Renal cortical epithelial cell (primary cell): Measurements from ENCODE around the gene MLLT11. TPM values are rescaled to one million over a fixed set of nuclear protein-coding genes. Genes with fewer than 3 reads are reported as not detected.

Experiments
- DNase-seq: peaks from one replicate; pipeline ENCODE4 v3.0.0-alpha.2; 2011; ENCODE audit warnings: low read depth
- total RNA-seq: library from RNA; depleted of rRNA; stranded (reverse); fragments of >200 nt; gene quantifications from 2 replicates; pipeline ENCODE4 v1.2.3, GENCODE V29; 2014

Gene MLLT11
- total RNA-seq, 1 donor from 2014 or later, result 6.6 TPM

- DNase-seq, result no peak
Observed at GRCh38 chr1:151056149-151056548, 4.0 kb upstream of the MLLT11 start.

GRCh38 chr1:151058692-151059091, 1.5 kb upstream of the MLLT11 start:
- no peak for DNase-seq

GRCh38 chr1:151059109-151060006, 839 bp upstream of the MLLT11 start, which contains the start of gene CDC42SE1:
TSS of gene CDC42SE1 (minus strand) at chr1:151059622. CDS start at chr1:151055730, 3,892 bp downstream.
- DNase-seq, result peak; percentile 46

GRCh38 chr1:151060657-151061421, 642 bp downstream of the MLLT11 start:
- DNase-seq, result no peak

- DNase-seq, result no peak
Observed at GRCh38 chr1:151061704-151062103, 1.5 kb downstream of the MLLT11 start.

- peak; percentile 38 for DNase-seq
Observed at GRCh38 chr1:151062741-151063371, 2.7 kb downstream of the MLLT11 start.

- no peak for DNase-seq
Observed at GRCh38 chr1:151065089-151065645, 5.0 kb downstream of the MLLT11 start.

GRCh38 chr1:151067185-151067584, 7.0 kb downstream of the MLLT11 start:
- no peak for DNase-seq

- DNase-seq, result no peak
Observed at GRCh38 chr1:151069103-151069486, 8.9 kb downstream of the MLLT11 start.

- peak; percentile 86 for DNase-seq
Observed at GRCh38 chr1:151070474-151071276, 10.5 kb downstream of the MLLT11 start, which contains the start of gene GABPB2. TSS of gene GABPB2 (plus strand) at chr1:151070761. CDS start at chr1:151088190, 17,429 bp downstream.

- no peak for DNase-seq
Observed at GRCh38 chr1:151072224-151072623, 12.0 kb downstream of the MLLT11 start.

GRCh38 chr1:151085953-151086559, 25.9 kb downstream of the MLLT11 start:
- no peak for DNase-seq

GRCh38 chr1:151097426-151097825, 37.2 kb downstream of the MLLT11 start:
- DNase-seq, result peak; percentile 4

GRCh38 chr1:151098126-151098525, 37.9 kb downstream of the MLLT11 start:
- DNase-seq, result no peak

GRCh38 chr1:151104630-151105029, 44.4 kb downstream of the MLLT11 start:
- DNase-seq, result no peak

GRCh38 chr1:151106894-151107293, 46.7 kb downstream of the MLLT11 start:
- DNase-seq, result peak; percentile 36

GRCh38 chr1:151108331-151108730, 48.1 kb downstream of the MLLT11 start:
- DNase-seq, result peak; percentile 8

- no peak for DNase-seq
Observed at GRCh38 chr1:151113877-151114276, 53.7 kb downstream of the MLLT11 start.
